Ectodermal cell (in vitro differentiated cells): Measurements from ENCODE around the gene CDS2.
A peak's percentile ranks its signal among the peaks of the same experiment; 100 is the strongest.

Source experiments
- H3K27ac ChIP-seq: 2 replicates; pipeline ENCODE4 v1.7.0; 2013; ENCODE audit warnings: mild to moderate bottlenecking, low read depth, low read length; ENCODE audit not compliant: insufficient read depth, poor library complexity, severe bottlenecking
- H3K27me3 ChIP-seq: 2 replicates; pipeline ENCODE4 v1.7.0; 2013; ENCODE audit warnings: mild to moderate bottlenecking, low read length; ENCODE audit not compliant: insufficient read depth, control insufficient read depth, poor library complexity, severe bottlenecking
- H3K36me3 ChIP-seq: one replicate; pipeline ENCODE4 v1.7.0; 2013; ENCODE audit warnings: low read length; ENCODE audit not compliant: control insufficient read depth, insufficient read depth
- H3K4me1 ChIP-seq: one replicate; pipeline ENCODE4 v1.7.0; 2013; ENCODE audit warnings: low read length; ENCODE audit not compliant: control insufficient read depth, insufficient read depth
- H3K4me3 ChIP-seq: 2 replicates; pipeline ENCODE4 v1.7.0; 2013; ENCODE audit warnings: low read depth, low read length, control low read depth; ENCODE audit not compliant: insufficient read depth
- H3K9me3 ChIP-seq: 2 replicates; pipeline ENCODE4 v1.7.0; 2013; ENCODE audit warnings: mild to moderate bottlenecking, low read length, moderate library complexity; ENCODE audit not compliant: control insufficient read depth
- WGBS, 2 experiments: methylation state at CpG; one replicate each; pipeline ENCODE4 v1.1.7; 2013; ENCODE audit warnings: missing lambda C conversion rate in 2 of 2; 5-methylcytosine and 5-hydroxymethylcytosine counted together

The CDS2 gene

GRCh38 chr20:5164645-5165625 lies 38.1 kb downstream of the CDS2 start:
- Histone ChIP-seq H3K36me3 (no peaks in the 10 kb centered on the region), H3K4me1 (peaks cover 12% of the 10 kb centered on the region), H3K9me3 (no peaks in the 10 kb centered on the region), H3K27ac (no peak overlapping the region), H3K4me3 (no peak overlapping the region), H3K27me3 (no peaks in the 10 kb centered on the region)
- WGBS, 2 experiments, result 85 to 88% methylated on average over 13 of the region's 13 CpGs

GRCh38 chr20:5168651-5169396 lies 42.0 kb downstream of the CDS2 start:
- WGBS, 2 experiments, result 46 to 47% methylated on average over 3 of the region's 3 CpGs
- Histone ChIP-seq H3K36me3 (no peaks in the 10 kb centered on the region), H3K4me1 (peaks cover 29% of the 10 kb centered on the region), H3K27me3 (no peaks in the 10 kb centered on the region), H3K27ac (no peak overlapping the region), H3K9me3 (no peaks in the 10 kb centered on the region), H3K4me3 (no peak overlapping the region)

DNA sequence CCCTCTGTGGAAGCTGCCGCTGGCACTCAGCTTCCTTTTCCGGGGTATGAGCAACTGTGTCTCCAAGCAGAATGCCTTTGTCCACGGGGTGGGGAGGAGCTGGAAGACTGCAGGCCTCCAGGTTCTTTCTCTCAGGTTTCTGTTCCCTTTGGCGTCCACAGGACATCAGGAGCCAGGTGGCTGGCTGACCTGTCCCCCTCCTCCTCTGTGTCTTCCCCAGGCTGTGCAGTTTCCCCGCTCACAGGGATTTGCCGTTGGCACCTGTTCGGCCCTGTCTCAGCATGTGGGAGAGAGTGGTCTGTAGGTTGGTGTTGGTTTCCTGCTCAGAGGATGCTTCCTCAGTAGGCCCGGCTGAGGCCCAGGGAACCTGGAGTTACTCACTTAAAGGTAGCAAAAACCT lies 43.5 kb downstream of the CDS2 start:
- peaks cover 29% of the 10 kb centered on the region for H3K4me1 ChIP-seq
- no peak overlapping the region for H3K4me3 ChIP-seq
- 87 to 89% methylated on average over 8 of the region's 8 CpGs for WGBS, 2 experiments

DNA sequence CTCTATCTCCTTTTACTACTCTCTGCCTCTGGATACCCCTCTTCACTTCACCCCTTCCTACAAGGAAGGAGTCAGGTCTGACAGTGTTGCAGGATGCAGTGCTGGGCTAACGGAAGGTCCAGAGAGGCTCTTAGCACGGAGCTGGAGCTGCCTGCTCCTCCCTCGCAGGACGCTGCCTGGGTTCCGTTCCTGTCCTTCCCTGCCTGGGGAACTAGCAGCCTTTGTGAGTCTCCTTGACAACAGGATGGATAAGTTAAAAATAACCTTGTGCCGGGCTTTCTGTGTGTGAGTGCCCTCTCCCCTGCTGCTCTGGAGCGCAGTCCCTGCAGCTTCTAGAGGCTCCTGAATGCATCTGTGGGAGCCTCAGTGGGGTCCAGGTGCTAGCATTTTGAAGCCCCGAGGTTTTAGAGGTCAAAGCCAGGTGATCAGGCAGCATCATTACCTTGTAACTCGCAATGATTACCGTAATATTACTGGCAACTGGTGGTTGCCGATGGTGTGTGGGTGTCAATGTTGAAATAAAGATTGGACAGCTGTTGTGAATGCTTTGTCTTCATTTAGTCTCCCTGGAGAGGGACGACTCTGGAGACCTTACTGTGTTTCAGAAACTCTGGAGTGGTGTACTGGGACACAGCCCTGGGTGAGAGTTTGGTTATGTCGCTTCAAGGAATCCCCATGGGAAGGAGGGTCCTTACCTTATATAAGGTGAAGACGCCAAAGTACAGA lies 44.4 kb downstream of the CDS2 start:
- WGBS, 2 experiments, result 49 to 52% methylated on average over 14 of the region's 14 CpGs
- H3K36me3 ChIP-seq, result no peaks in the 10 kb centered on the region
- H3K27me3 ChIP-seq, result no peaks in the 10 kb centered on the region
- H3K27ac ChIP-seq, result peak overlapping the region; percentile 41
- peaks cover 29% of the 10 kb centered on the region for H3K4me1 ChIP-seq
- no peaks in the 10 kb centered on the region for H3K9me3 ChIP-seq
- no peak overlapping the region for H3K4me3 ChIP-seq

More for the DNA sequence above, 43.5 kb downstream of the CDS2 start:
- Histone ChIP-seq H3K27me3 (no peaks in the 10 kb centered on the region), H3K9me3 (no peaks in the 10 kb centered on the region), H3K27ac (no peak overlapping the region), H3K36me3 (no peaks in the 10 kb centered on the region)

DNA sequence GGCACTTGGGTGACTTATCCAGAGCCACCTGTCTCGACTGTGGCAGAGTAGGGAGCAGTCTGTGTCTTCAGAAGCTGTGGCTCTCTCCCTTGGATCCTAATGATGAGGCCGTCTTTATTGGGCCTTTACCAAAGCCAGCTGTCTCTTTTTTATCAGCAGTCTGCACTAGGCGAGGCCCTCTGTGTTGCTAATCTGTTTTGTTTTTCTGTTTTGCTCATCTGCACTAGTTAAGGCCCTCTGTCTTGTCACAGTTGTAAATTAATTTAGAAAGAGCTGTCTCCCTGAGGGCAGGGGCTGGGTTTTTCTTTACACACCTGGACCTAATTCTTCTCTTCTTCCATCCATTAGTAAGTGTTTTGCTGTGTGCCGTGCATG lies 45.0 kb downstream of the CDS2 start:
- no peak overlapping the region for H3K4me3 ChIP-seq
- no peaks in the 10 kb centered on the region for H3K36me3 ChIP-seq
- no peak overlapping the region for H3K27ac ChIP-seq
- H3K27me3 ChIP-seq, result no peaks in the 10 kb centered on the region
- H3K4me1 ChIP-seq, result peaks cover 29% of the 10 kb centered on the region
- no peaks in the 10 kb centered on the region for H3K9me3 ChIP-seq
- WGBS, 2 experiments, result 76 to 85% methylated on average over 4 of the region's 4 CpGs

GRCh38 chr20:5172167-5172601 lies 45.4 kb downstream of the CDS2 start:
- H3K4me3 ChIP-seq, result no peak overlapping the region
- H3K27me3 ChIP-seq, result no peaks in the 10 kb centered on the region
- H3K4me1 ChIP-seq, result peaks cover 29% of the 10 kb centered on the region
- H3K9me3 ChIP-seq, result no peaks in the 10 kb centered on the region
- H3K27ac ChIP-seq, result no peak overlapping the region
- 91 to 96% methylated on average over 8 of the region's 8 CpGs for WGBS, 2 experiments
- no peaks in the 10 kb centered on the region for H3K36me3 ChIP-seq

DNA sequence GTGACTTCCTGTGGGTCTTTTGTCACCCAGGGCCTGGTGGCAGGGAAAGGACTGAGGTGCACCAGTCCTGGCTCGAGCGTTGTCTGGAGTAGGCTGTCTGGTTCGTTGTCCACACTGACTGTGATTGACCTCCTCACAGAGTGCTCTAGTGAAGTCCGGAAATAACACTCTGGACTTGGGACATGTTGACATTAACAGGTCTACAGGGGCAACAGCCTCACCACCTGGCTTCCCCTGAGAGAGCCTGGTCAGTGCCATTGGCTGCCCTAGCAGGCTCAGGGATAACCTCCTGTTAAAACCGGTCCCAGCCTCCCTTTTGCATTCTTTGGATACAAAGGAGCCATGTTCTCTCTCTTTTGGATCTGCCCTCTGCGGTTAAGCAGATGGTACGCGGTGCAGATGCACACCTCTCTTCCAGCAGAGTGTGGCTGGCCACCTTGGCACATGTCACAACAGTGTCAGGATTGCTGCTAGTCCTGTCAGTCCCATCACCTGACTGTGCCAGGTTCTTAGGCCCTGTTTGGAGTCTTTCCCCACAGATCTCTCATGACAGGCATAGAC lies 46.2 kb downstream of the CDS2 start:
- H3K4me1 ChIP-seq, result peaks cover 29% of the 10 kb centered on the region
- 95 to 97% methylated on average over 8 of the region's 8 CpGs for WGBS, 2 experiments
- no peaks in the 10 kb centered on the region for H3K9me3 ChIP-seq
- no peaks in the 10 kb centered on the region for H3K36me3 ChIP-seq
- no peaks in the 10 kb centered on the region for H3K27me3 ChIP-seq
- H3K27ac ChIP-seq, result no peak overlapping the region
- no peak overlapping the region for H3K4me3 ChIP-seq

DNA sequence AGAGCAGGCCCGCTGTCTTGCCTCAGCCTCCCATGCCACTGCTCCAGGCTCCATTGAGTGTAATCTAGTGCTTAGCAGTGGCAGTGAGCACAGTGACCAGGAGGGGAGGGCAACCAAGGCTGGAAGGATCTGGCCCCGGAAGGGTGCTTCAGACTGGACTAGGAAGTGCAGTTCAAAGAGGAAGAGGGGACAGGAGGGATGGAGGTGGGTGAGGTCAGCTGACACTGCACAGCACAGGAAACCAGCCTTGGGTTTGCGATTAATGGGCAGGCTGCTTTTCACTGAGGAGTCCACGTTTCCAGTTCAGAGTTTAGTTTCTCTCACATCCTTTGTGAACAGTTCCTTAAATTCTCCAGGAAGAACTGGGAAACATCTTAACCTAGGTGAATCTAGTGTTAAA lies 46.9 kb downstream of the CDS2 start:
- Histone ChIP-seq H3K4me1 (peaks cover 27% of the 10 kb centered on the region), H3K27me3 (no peaks in the 10 kb centered on the region), H3K36me3 (no peaks in the 10 kb centered on the region), H3K27ac (no peak overlapping the region), H3K9me3 (no peaks in the 10 kb centered on the region), H3K4me3 (no peak overlapping the region)
- 95 to 97% methylated on average over 4 of the region's 4 CpGs for WGBS, 2 experiments

GRCh38 chr20:5177071-5177470 lies 50.3 kb downstream of the CDS2 start:
- Histone ChIP-seq H3K4me1 (no peaks in the 10 kb centered on the region), H3K9me3 (no peaks in the 10 kb centered on the region), H3K27ac (no peak overlapping the region), H3K27me3 (no peaks in the 10 kb centered on the region), H3K4me3 (no peak overlapping the region), H3K36me3 (no peaks in the 10 kb centered on the region)
- WGBS, 2 experiments, result 94% methylated on average over 6 of the region's 6 CpGs
